CD14-positive monocyte (primary cell): Measurements from ENCODE around the gene LRRC42. TPM values are rescaled to one million over a fixed set of nuclear protein-coding genes. Genes with fewer than 3 reads are reported as not detected.

Experiments
- DNase-seq, 3 donors: peaks; one replicate each; pipeline ENCODE4 v3.0.0-alpha.2; 2011 to 2022
- H2AFZ ChIP-seq: 2 replicates; pipeline ENCODE4 v1.6.0; 2012; ENCODE audit warnings: mild to moderate bottlenecking, low read depth, low read length, inconsistent platforms; ENCODE audit not compliant: insufficient read depth, poor library complexity, severe bottlenecking
- H3K27ac ChIP-seq, 2 donors: 1 replicate in 1 of 2; 2 replicates in 1 of 2; pipeline ENCODE4 v1.5.1; 2012 to 2013; ENCODE audit warnings: low read length in 2 of 2, control low read depth in 1 of 2, inconsistent platforms in 1 of 2, low read depth in 1 of 2, mild to moderate bottlenecking in 1 of 2
- H3K27me3 ChIP-seq, 2 donors: one replicate each; pipeline versions ENCODE4 v1.6.0 to v1.6.1; 2011 to 2013; ENCODE audit warnings: low read length in 2 of 2; ENCODE audit not compliant: control insufficient read depth in 2 of 2, insufficient read depth in 2 of 2
- H3K36me3 ChIP-seq, 2 donors: replicated peaks in 1 of 2; 1 replicate in 1 of 2; 2 replicates in 1 of 2; pipeline versions ENCODE4 v1.5.1 to v1.6.1; 2012 to 2013; ENCODE audit warnings: low read length in 2 of 2, control low read depth in 1 of 2, inconsistent platforms in 1 of 2, mild to moderate bottlenecking in 1 of 2; ENCODE audit not compliant: insufficient read depth in 2 of 2, control insufficient read depth in 1 of 2
- H3K4me1 ChIP-seq, 2 donors: 1 replicate in 1 of 2; 2 replicates in 1 of 2; pipeline versions ENCODE4 v1.5.1 to v1.6.1; 2012 to 2013; ENCODE audit warnings: low read length in 2 of 2, control low read depth in 1 of 2, inconsistent platforms in 1 of 2, mild to moderate bottlenecking in 1 of 2, moderate library complexity in 1 of 2; ENCODE audit not compliant: insufficient read depth in 2 of 2, control insufficient read depth in 1 of 2
- H3K4me2 ChIP-seq: replicated peaks from 2 replicates; pipeline ENCODE3; 2012; ENCODE audit warnings: low read length, moderate library complexity, mild to moderate bottlenecking; ENCODE audit not compliant: poor library complexity, severe bottlenecking; ENCODE audit errors: extremely low read depth
- H3K4me3 ChIP-seq, 3 experiments: fragments of 200-600 bp in 1 of 3; sonication (generic) in 1 of 3; replicated peaks in 1 of 3; 1 replicate in 2 of 3; 2 replicates in 1 of 3; pipeline ENCODE4 v1.5.1; 2011 to 2013; ENCODE audit warnings: low read length in 3 of 3, mild to moderate bottlenecking in 3 of 3, control low read depth in 2 of 3, low read depth in 2 of 3, inconsistent platforms in 1 of 3, moderate library complexity in 1 of 3
- H3K79me2 ChIP-seq: 2 replicates; pipeline ENCODE4 v1.6.0; 2012; ENCODE audit warnings: mild to moderate bottlenecking, control low read depth, inconsistent platforms, low read length, moderate library complexity; ENCODE audit not compliant: insufficient read depth
- H3K9ac ChIP-seq: 2 replicates; pipeline ENCODE4 v1.6.0; 2017; ENCODE audit warnings: low read length, mild to moderate bottlenecking; ENCODE audit not compliant: insufficient read depth, poor library complexity, severe bottlenecking
- H3K9me3 ChIP-seq, 2 donors: replicated peaks in 1 of 2; 1 replicate in 1 of 2; 2 replicates in 1 of 2; pipeline versions ENCODE4 v1.5.1 to v1.6.1; 2012 to 2013; ENCODE audit warnings: low read length in 2 of 2, control low read depth in 1 of 2; ENCODE audit not compliant: control insufficient read depth in 1 of 2, insufficient read depth in 1 of 2
- H4K20me1 ChIP-seq: 2 replicates; pipeline ENCODE4 v1.6.0; 2012; ENCODE audit warnings: mild to moderate bottlenecking, low read length, control low read depth, moderate library complexity; ENCODE audit not compliant: insufficient read depth
- H3K27ac Mint-ChIP-seq, 7 donors: one replicate each; pipeline ENCODE4 v1.8.0; 2020; ENCODE audit warnings: mild to moderate bottlenecking in 7 of 7, mixed read lengths in 7 of 7, moderate library complexity in 6 of 7, inconsistent platforms in 2 of 7
- H3K27me3 Mint-ChIP-seq, 3 donors: one replicate each; pipeline ENCODE4 v1.8.0; 2021 to 2022; ENCODE audit warnings: low read depth in 3 of 3, mild to moderate bottlenecking in 3 of 3, mixed read lengths in 3 of 3, moderate library complexity in 3 of 3, inconsistent platforms in 1 of 3
- H3K36me3 Mint-ChIP-seq, 2 donors: one replicate each; pipeline ENCODE4 v1.8.0; 2020; ENCODE audit warnings: mixed read lengths in 2 of 2, inconsistent platforms in 1 of 2, mild to moderate bottlenecking in 1 of 2
- H3K4me1 Mint-ChIP-seq: one replicate; pipeline ENCODE4 v1.8.0; 2020; ENCODE audit warnings: mild to moderate bottlenecking, mixed read lengths
- H3K4me3 Mint-ChIP-seq, 2 donors: one replicate each; pipeline ENCODE4 v1.8.0; 2020; ENCODE audit warnings: mild to moderate bottlenecking in 2 of 2, mixed read lengths in 2 of 2, moderate library complexity in 1 of 2
- H3K9me3 Mint-ChIP-seq, 7 donors: one replicate each; pipeline ENCODE4 v1.8.0; 2020 to 2022; ENCODE audit warnings: mixed read lengths in 7 of 7, mild to moderate bottlenecking in 6 of 7, moderate library complexity in 6 of 7, inconsistent platforms in 2 of 7
- WGBS: methylation state at CpG from one replicate; pipeline ENCODE4 v1.1.5; 2013; ENCODE audit warnings: missing lambda C conversion rate; ENCODE audit not compliant: insufficient coverage; 5-methylcytosine and 5-hydroxymethylcytosine counted together
- intact Hi-C, 2 donors: fragments of 100-400 bp; cut with micrococcal nuclease; formaldehyde crosslinking; loops; one replicate each; pipeline versions ENCODE4 v1.15.0 to v1.15.1; 2023
- polyA plus RNA-seq, 3 donors: library from polyadenylated mRNA; depleted of rRNA in 1 of 3; unstranded in 2 of 3; stranded (reverse) in 1 of 3; fragments of 300-500 nt in 2 of 3; fragments of >200 nt in 1 of 3; fragmentation: Illumina TruSeq in 2 of 3; gene quantifications; 1 replicate in 2 of 3; 2 replicates in 1 of 3; pipeline ENCODE4 v1.2.3, GENCODE V29; 2012 to 2021
- TF ChIP-seq, protein P1 (sequence below): fragments of 200-600 bp; IDR thresholded peaks from one replicate; pipeline ENCODE4 v1.8.0; 2022; ENCODE audit warnings: antibody characterized with exemption, mild to moderate bottlenecking

The LRRC42 gene
- polyA plus RNA-seq, 3 donors = 5.6 to 7.3 (median 7.3) TPM

DNA sequence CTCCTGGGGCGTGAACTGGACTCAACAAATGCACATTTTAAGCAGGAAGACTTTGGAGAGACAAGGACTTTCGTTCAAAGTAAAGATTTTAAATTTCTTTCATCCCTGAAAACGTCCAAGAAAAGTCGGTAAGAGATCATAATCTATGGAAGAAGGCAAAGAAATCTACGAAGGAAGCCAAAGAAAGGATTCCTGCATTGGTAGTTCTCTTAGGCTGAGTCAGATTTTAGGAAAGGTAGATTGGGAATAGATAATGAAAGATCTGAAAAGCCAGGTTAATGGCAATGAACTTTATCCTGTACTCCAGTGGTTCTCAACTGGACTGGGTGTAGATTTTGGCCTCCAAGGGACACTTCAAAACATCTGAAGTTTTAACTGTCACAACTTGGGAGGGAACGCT is 3.1 kb upstream of the LRRC42 start:
- H3K4me1 ChIP-seq = peaks cover 18 to 22% of the 10 kb centered on the region in 2 donors
- Mint-ChIP-seq H3K9me3 (no peaks in the 10 kb centered on the region), H3K36me3 (peaks cover 2 to 14% of the 10 kb centered on the region in 2 donors), H3K27me3 (no peaks in the 10 kb centered on the region), H3K4me1 (peaks cover 22% of the 10 kb centered on the region), H3K27ac (no peak overlapping the region), H3K4me3 (no peak overlapping the region)
- TF ChIP-seq, protein P1, sequence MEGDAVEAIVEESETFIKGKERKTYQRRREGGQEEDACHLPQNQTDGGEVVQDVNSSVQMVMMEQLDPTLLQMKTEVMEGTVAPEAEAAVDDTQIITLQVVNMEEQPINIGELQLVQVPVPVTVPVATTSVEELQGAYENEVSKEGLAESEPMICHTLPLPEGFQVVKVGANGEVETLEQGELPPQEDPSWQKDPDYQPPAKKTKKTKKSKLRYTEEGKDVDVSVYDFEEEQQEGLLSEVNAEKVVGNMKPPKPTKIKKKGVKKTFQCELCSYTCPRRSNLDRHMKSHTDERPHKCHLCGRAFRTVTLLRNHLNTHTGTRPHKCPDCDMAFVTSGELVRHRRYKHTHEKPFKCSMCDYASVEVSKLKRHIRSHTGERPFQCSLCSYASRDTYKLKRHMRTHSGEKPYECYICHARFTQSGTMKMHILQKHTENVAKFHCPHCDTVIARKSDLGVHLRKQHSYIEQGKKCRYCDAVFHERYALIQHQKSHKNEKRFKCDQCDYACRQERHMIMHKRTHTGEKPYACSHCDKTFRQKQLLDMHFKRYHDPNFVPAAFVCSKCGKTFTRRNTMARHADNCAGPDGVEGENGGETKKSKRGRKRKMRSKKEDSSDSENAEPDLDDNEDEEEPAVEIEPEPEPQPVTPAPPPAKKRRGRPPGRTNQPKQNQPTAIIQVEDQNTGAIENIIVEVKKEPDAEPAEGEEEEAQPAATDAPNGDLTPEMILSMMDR = no peak
- no peak overlapping the region for H3K4me2 ChIP-seq
- H3K79me2 ChIP-seq = peaks cover 35% of the 10 kb centered on the region
- no peak overlapping the region for H3K9ac ChIP-seq
- H3K9me3 ChIP-seq = no peaks in the 10 kb centered on the region
- no peak for DNase-seq
- no peaks in the 10 kb centered on the region for H4K20me1 ChIP-seq
- H2AFZ ChIP-seq = no peak overlapping the region
- H3K36me3 ChIP-seq = peaks cover 0 to 6% of the 10 kb centered on the region in 2 donors
- WGBS = 95% methylated on average over 4 of the region's 6 CpGs
- intact Hi-C loops = loop anchor here (10.0 kb wide), 2 partner anchors 772 to 822 kb away; partner anchors contain the start of genes PARS2 (in 1 of the 2) and TTC4 (in 1 of the 2)
- H3K4me3 ChIP-seq = no peak overlapping the region
- H3K27ac ChIP-seq = no peak overlapping the region
- H3K27me3 ChIP-seq = no peaks in the 10 kb centered on the region

DNA sequence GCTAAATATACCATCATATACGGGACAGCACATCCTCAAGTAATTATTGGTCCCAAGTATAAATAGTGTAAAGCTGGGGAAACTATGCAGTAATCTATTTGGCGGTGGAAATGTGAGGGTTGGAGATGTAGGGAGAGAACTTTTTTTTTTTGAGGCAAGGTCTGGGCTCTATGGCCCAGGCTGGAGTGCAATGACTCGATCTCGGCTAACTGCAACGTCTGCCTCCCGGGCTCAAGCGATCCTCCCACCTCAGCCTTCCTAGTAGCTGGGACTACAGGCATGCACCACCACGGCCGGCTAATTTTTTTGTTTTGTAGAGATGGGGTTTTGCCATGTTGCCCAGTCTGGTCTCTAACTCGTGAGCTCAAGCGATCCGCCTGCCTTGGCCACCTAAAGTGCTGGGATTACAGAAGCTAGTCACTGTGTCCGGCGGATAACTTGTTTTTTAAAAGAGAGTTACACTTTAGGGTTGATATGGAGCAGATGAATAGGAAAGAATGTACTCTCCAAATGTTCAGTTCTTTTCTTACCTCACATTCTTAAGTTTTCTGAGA is 2.6 kb upstream of the LRRC42 start:
- H3K79me2 ChIP-seq = peaks cover 35% of the 10 kb centered on the region
- H3K27ac ChIP-seq = no peak overlapping the region
- H3K36me3 Mint-ChIP-seq = peaks cover 0 to 9% of the 10 kb centered on the region in 2 donors
- no peaks in the 10 kb centered on the region for H3K9me3 Mint-ChIP-seq
- no peaks in the 10 kb centered on the region for H3K27me3 Mint-ChIP-seq
- no peaks in the 10 kb centered on the region for H3K9me3 ChIP-seq
- H3K27ac Mint-ChIP-seq = no peak overlapping the region
- DNase-seq = no peak
- no peak overlapping the region for H3K4me2 ChIP-seq
- H3K4me1 Mint-ChIP-seq = peaks cover 22% of the 10 kb centered on the region
- peaks cover 18 to 22% of the 10 kb centered on the region in 2 donors for H3K4me1 ChIP-seq
- peaks cover 0 to 1% of the 10 kb centered on the region in 2 donors for H3K36me3 ChIP-seq
- H4K20me1 ChIP-seq = no peaks in the 10 kb centered on the region
- no peak overlapping the region for H2AFZ ChIP-seq
- TF ChIP-seq, protein P1 = no peak
- intact Hi-C loops = loop anchor here (2.0 to 10.0 kb wide), 3 partner anchors 53 to 821 kb away; partner anchors contain the start of genes PARS2 (in 1 of the 2) and TTC4 (in 1 of the 2)
- no peak overlapping the region for H3K4me3 ChIP-seq
- WGBS = 100% methylated on average over 2 of the region's 14 CpGs
- no peaks in the 10 kb centered on the region for H3K27me3 ChIP-seq
- H3K9ac ChIP-seq = no peak overlapping the region
- H3K4me3 Mint-ChIP-seq = no peak overlapping the region
